Brain pericyte (primary cell): Measurements from ENCODE around the gene AK8.

Experiments
- DNase-seq: peaks from one replicate; pipeline ENCODE4 v3.0.0-alpha.2; 2012; ENCODE audit warnings: low read depth, low spot score

Gene AK8

DNA sequence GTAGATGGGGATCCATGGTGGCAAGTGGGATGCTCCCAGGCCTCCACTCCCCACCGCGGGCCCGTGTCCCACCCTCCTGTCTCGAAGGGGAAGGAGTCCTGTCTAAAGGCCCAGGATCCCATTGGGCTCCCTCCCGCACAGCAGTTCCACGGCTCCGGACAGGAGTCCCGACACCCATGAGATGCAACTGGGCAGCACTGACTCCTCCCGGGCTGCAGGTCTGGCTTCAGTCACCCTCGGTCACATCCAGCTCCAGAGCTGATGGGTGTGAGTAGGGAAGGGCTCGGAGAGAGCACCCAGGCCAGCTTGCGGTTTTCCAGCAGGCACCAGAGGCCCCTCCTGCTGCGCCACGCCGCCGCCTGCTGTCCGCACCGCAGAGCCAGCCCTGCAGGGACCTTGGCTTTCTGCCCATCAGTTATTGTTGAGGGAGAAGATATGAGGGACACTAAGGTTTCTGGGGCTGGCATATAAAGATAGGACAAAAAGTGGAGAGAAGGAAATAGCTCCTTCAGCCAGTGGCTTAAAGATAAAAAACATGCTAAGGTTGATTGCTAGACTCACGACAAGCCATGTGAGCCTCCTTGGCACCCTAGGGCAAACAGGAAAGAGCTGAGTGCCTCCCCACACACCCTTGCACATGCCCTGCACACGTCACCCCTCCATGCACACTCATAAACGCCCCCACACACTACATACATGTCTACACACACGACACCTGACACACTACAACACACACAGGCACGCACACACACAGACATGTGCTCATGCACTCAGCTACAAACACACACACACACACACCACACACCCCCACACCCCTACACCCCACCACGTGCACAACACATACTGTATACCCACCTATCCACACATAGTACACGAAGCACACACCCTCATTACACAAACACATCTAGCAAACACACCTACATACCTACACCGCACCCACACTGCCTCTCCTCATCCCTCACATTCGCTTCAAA lies 79.0 kb downstream of the AK8 start:
- DNase-seq, result no peak

DNA sequence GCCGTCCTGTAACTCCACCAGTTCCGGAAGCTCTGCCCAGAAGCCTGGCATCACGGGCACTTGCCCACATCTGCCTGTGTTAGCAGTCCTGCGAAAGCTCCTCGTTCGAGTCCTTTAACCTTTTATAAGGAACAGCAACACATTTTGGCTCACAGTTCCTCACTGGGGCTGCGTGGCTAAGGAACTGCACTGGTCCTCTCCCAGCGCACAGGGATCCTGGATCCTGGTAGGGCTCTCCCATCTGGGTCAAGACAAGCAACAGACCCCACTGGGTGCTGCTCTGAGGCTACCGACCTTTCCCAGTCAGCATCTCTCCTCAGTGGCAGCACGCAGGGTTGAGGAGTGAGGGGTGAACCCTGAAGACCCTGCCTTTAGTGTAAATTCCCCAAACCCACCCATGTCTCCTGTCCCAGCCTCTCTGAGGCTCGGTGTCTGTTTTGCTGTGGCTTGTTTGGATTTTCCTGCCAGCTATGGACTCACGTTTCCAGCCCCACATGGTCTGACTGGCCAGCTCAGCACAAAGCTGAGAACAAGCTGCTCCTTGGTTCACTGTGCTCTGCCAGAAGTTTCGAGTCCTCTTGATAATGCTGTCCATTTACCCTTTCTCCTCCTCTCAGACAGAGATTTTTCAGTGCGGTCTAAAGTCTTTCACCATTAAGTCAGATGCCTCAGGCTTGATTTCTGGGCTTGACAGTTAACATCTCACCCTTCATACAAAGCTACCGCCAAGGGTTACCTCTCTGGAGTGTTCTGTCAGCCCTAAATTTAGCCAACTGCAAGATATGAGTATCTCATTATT lies 80.0 kb downstream of the AK8 start:
- no peak for DNase-seq

DNA sequence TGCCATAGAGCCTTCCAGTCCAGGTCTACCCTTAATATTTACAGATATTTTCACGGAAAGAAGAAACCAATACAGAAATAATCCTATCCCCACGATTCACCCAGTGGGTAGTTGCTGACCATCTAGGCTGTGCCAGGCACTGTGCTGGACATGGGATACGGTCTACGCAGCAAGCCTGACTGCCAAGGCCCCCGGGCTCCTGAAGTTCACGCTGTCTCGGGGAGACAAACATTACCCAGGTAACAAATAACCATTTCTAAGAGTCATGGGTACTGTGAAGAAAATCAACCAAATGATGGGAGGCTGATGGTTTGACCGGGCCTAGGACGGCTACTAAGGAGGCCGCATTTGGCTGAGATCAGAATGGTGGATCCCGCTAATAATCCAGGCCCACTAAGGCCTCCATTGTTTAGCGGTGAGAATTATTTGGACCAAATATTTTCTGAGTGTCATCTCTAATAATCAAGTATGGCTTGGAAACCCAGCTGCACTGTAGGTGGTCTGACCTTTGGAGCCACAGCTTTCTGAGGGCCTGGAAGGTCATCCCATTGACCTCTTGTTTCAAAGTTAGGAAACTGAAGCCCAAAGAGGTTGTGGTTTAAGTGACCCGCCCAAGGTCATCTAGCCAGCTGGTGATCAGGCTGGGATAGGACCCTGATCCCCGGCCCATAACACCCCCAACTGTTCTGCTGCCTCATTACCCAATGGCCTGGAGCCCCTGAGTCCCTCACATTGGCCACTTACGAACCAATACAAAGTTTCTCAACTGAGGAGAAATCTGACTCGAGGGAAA lies 82.4 kb downstream of the AK8 start:
- no peak for DNase-seq

DNA sequence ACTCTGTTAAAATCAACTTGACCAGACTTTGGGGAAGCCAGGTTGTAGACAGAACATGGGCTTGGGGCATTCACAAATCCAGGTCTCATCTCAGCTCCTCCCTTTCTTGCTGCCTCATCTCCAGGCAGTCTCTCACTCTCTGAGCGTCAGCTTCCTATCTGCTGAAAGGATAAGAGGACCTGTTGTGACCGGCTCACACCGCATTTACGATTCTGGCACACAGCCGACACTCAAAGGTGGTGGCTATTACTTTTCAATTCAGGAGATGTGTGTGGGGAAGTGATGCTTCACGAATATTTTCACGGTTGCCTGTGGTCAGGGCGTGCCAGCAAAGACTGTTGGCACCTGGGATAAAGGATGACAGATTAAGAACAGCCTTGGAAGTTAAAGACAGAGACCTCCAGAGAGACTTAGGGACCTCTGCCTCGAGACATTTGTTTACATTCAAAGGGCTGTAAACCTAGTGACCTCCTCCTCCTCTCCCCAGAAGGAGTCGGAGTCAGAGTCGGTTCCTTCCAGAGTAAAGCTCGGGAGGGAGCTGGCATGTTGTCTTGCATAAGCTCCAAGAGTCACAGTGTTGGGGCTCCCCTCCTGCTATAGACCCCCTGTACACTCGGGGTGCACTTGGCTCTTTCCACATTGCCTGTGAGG lies 83.2 kb downstream of the AK8 start:
- DNase-seq, result no peak

DNA sequence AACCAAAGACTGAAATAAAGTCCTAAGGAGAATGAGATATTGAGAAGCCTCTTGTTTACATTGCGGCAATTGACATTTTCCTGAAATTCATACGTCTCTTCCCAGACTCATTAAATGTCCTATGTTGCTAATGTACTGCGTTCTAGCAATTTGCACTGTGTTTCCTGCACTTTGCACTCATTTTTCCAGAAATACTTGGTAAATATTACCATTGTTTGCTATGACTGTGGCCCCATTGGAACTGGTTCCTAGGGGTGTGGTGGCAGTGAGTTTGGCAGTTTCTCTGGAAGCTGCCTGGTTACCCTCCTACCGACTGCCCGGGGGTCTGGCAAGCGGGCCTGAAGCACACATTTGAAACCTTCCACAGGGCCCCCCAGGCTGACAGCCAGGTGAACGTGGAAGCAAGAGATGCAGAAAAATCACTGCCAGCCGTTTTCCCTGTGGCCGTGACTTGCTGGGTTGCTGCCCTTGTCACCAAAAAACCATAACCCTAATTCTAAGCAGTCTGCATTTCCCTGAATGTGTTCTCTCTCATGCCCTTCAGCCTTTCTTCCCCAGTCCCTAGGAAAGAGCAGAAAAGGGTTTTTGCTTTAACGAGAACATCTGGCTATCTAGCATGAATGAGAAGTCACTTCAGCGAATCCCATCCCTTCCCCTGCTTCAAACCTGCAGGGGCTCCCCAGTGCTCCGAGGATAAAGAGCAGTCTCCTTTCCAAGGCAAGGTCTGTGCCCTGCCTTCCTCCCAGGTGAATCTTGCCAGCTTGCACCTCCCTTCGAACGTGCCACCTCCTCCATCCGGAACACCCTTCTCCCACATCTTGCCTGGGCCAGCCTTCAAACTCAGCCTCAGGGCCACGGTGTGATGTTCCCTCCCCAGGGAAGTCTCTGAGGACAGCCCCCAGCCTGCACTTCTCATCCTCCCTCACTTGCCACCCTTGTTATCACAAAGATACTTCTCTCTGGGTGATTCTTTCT lies 84.2 kb downstream of the AK8 start:
- no peak for DNase-seq

DNA sequence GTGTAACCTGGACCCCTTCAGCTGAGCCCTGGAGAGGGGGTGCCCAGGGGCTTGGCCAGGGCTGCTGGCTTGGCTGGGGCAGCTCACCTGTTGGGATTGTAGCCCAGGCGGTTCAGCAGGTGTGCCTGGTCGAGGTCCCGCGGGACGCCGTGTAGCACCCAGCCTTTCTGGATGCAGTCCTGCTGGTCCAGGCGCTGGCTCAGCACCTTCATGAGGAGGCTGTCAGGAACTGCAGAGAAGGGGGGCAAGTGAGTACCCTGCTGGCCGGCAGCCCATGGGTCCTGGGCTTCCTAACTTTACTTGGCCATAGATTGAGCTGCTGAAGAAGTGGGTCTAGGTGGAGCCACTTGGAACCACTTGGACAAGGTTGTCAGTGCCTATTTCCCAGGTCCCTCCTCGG lies 85.5 kb downstream of the AK8 start:
- no peak for DNase-seq

DNA sequence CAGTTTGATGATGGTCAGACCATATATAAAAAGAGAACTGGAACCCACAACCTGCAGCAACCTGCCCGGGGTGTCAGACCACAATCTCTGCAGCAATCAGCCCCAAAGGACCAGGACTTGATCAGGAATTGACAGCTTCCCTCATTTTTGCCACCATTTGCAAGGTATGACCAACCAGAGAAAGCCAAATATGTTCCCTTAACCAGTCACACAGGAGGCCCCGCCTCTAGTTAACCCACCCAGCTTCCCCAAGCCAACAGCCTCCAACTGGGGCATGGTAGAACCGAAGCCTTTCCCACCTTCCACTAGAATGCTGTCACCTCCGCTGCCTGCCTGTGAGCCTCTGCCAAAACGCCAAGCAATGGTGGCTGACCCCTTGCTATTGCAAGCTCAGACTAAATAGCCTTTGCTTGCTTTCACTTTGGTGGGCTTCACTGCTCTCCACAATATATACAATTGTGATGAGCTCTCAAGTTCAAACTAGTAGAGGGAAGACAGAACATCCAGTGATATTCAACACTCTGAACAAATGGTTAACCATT lies 86.3 kb downstream of the AK8 start:
- DNase-seq, result no peak

DNA sequence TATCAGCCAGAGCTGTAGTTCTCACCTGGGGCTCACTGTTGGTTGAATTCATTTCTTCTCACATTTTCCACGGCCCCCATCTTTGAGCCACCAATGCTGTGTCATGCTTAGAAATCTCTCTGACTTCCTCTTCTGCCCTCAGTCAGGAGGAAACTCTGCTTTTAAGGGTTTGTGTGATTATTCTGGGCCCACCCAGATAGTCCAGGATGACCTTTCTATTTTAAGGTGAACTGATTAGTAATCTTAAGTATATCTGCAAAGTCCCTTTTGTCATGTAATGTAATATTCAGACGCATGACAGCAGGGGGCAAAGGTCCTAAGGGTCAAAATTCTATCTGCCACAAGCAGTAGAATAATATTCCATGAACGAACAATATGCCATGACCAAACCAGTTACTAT lies 88.4 kb downstream of the AK8 start:
- DNase-seq, result no peak

DNA sequence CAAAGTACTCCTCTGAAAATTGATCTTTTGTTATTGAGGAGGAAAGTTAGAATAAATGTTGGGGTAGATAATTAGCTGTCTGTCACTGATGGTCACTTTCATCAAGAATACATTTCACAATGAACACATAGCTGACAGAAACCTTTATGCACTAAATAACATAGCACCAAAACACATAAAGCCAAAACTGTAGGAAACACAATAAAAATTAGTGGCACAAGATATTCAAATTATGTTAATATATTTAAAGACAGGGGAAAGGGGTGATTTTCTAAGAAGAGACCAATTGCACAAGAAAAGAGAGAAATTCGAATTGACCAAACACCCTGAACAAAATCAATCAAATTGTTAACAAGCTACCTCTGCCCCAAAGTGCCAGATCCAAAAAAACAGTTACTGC lies 89.7 kb downstream of the AK8 start:
- no peak for DNase-seq

DNA sequence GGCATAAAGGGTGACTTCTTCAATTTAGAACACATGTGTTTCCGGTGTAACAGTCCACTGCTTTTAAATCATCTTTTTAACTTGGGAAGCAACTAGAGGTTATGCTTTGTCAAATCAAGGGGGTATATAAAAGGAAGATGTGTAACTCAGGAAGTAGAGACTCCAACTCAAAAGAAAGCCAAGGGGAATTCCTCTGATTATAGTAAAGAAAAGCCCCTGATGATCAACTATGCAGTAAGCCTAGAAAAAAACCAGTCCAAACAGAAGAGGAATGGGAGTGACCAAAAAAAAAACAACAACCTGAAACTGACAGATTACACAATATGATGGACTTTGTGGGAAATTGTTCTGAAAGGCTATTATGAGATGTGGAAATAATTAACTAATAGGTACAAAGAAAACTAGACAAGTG lies 90.3 kb downstream of the AK8 start:
- DNase-seq, result no peak

DNA sequence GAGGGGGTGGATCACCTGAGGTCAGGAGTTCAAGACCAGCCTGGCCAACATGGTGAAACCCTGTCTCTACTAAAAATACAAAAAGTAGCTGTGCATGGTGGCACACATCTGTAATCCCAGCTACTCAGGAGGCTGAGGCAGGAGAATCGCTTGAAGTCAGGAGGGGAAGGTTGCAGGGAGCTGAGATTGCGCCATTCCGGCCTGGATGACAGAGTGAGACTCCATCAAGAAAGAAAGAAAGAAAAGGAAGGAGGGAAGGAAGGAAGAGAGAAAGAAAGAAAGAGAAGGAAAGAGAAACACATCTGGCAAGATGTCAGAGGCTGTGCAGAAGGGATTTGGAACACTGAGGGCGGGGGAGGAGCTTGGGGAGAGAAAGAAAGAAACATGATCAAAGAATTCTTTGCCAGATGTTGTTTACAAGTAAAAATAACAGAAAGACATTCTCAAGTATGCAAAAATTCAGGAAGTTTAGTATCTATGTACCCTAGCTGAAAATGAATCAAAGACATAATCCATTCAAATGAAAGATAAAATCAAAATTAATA lies 93.7 kb downstream of the AK8 start:
- DNase-seq, result no peak

DNA sequence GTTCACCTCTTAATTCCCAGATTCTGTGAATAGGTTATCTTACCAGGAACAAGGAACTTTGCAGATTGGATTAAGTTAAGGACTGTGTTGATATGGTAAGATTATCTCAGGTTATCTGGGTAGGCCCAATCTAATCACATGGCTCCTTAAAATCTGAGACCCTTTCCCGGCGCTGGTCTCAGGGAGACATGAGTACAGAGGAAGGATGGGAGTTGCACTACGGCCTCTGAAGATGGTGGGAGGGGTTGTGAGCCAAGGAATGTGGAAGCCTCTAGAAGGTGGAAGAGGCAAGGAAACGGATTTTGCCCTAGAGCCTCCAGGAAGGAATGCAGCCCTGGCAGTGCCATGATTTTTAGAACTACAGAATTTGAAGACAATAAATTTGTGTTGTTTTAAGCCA lies 95.1 kb downstream of the AK8 start:
- DNase-seq, result no peak

DNA sequence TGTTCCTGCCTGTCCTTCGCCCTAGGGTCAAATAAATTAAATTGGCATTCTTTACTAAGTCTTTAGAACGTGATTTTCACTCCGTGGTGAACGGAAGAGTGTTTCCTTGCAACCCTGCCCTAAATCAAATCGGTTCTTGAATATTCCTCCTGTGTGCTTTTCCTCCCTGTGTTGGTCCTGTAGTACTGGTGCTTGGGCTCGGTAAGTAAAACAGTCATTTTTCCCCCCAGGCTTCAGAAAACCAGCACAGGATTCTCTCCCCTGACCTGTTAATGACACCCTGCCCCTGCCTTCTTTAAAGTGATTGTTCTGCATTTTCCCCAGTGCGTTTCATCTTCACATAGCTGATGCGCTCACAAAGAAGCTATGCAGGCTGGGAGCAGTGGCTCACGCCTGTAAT lies 96.0 kb downstream of the AK8 start:
- DNase-seq, result no peak

DNA sequence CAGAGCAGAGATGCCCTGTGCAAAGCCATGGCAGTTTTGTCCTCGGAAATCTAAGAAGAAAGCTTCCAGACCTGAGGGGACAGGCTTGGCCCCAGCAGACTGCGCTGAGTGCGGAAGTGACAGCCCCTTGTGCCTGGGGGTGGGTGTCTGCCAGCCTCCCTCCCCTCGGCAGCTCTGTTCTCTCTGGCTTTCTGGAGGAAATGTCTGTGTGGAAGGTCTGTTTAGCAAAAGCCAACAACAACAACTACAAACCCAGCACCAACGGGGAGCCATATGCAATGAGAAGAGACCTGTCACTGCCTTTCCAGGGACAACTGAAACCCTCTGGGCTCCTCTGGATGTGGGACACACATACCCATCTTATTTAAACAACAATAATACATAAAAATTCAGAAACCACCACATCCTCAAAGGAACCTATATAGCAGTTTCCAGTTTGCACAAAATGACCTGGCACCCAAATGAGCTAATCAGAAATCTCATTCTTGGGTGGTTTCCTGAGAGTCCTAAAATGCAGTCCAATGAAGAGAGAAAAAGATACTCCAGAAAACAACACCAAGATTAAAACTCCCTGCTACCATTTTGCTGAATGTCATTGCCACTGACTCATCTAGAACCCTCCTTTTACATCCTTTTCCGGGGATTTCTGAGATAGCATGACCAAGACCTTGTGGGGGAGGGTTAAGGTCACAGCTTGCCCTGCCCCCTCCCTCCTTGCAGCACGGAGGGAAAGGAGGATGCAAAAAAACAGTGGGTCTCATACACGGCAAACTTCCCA lies 97.7 kb downstream of the AK8 start:
- no peak for DNase-seq

DNA sequence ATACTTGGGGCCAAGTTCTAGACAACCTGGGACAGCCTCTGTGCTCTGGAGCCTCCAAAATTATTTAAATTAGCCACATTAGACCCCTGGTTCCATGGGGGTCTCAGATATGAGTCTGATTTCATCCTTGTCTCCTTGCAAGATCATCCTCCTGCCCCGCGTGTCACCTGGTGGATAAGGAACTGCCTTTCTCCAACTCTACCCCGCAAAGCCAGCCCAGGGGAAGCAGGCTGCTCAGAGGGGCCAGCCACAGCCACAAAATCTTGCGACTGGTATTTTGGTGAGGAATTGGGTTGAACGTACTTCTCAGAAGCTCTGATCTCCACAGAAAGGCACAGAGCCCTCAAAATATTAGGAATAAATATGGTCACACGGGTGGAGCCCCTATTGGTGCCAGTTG lies 101.2 kb downstream of the AK8 start:
- DNase-seq, result no peak

DNA sequence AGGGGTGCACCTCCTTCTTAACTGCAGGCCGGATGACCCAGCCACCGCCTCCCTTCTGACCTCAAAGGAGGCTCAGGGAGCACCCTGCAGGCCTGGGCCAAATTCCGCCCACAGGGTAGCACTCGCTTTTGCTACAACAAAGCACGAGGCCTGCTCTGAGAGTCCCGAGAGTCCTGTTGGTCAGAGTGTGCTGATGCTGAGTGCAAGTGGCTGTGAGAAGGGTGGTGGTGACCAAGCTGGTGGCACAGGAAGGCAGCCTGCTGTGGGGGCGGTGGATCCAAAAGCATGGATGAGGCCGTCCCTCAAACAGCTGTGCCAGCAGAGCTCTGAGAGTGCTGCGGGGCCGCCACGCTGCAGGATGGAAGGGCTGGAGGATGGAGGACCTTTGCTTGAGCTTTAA lies 101.8 kb downstream of the AK8 start:
- no peak for DNase-seq

DNA sequence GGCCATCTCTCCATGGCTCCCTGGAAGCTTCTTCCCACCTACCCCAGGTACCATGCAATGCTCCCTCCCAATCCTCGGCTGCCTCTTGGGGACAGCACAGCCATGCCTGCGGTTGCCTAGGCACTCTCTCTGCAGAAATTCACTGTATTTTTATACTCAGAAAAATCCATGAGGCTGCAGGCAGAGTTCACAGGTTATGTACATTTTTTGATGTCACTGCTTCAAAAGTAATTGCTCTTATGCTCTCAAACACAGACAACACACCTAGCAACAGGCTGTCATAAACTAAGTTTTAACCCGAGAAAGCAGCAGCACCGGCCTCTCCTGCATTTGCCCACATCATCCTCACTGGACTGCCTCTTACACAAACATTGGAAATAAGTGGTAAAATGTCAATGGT lies 102.4 kb downstream of the AK8 start:
- DNase-seq, result no peak

DNA sequence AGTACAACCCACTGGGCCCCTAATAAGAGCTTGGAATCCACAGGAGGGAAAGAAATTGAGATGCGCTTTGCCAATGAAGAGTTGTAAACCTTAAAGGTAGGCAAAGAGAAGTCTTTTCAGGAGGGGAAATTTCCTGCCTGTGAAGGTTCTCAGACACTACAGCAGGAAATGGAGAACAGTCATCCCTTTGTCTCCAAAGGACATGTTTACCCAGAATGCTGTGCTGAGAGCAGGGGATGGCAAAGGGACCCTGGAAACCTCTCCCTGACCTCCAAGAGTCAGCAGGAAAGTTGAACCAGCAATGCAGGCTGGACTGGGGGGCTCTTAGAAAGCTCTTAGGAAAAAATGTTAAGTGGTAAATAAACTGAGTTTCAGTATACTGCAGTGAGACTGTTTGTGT lies 103.2 kb downstream of the AK8 start:
- DNase-seq, result no peak

DNA sequence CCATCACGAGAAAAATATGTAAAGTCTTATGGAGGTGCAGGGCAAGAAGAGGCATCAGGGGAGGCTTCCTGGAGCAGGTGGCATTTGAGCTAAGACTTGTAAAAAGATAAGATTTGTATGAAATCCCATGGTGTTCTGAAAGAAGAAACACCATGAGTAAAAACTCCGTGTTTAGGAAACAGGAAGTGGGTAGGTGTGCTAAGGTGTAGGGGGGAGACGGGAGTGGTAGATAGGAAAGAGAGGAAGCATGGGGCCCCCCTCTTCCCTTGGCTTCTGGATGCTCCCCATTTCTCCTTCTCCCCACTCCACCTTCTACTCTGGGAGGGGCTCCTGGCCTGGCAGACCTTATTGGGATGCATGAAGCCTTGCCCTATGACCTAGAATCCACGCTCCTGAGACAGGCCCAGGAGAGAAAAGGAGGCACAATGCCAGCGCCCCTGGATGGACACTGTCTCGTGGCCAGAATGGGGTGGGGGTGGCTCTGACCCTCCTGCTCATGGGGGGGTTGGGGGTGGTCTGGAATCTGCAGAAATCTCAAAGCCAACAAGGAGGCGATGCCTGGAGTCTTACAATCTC lies 104.2 kb downstream of the AK8 start:
- DNase-seq, result no peak
